K562 (cell line): ENCODE measurements around the gene LDLR. TPM values are rescaled to one million over a fixed set of nuclear protein-coding genes. Genes with fewer than 3 reads are reported as not detected.

Experiments used
- ASH1L ChIP-seq: fragments of 450-650 bp; IDR thresholded peaks from 2 replicates; pipeline ENCODE4 v1.6.1; 2018; ENCODE audit warnings: borderline replicate concordance, mild to moderate bottlenecking, low read depth; ENCODE audit not compliant: partially characterized antibody
- CCNT2 ChIP-seq: IDR thresholded peaks from 2 replicates; pipeline ENCODE4 v1.6.1; 2011; ENCODE audit warnings: borderline replicate concordance, low read depth, mild to moderate bottlenecking, moderate library complexity, mixed read lengths, low read length; ENCODE audit not compliant: insufficient read length; ENCODE audit errors: extremely low read depth
- GABPA ChIP-seq: fragments of 200-800 bp; sonication (Bioruptor generic); conservative IDR thresholded peaks from 2 replicates; pipeline ENCODE4 v1.6.1; 2016; ENCODE audit warnings: low read depth, missing genetic modification characterization, missing compliant biosample characterization
- NFE2 ChIP-seq: IDR thresholded peaks from 2 replicates; pipeline ENCODE4 v1.6.1; 2014; ENCODE audit warnings: antibody characterized with exemption, low read depth
- PCBP1 ChIP-seq: fragments of 200-400 bp; formaldehyde crosslinking; IDR thresholded peaks from 2 replicates; pipeline ENCODE4 v1.6.1; 2018; ENCODE audit warnings: mild to moderate bottlenecking, low read depth, low read length; ENCODE audit not compliant: poor library complexity, severe bottlenecking
- ZBTB2 ChIP-seq: fragments of 450-650 bp; IDR thresholded peaks from 2 replicates; pipeline ENCODE4 v1.6.1; 2016; ENCODE audit warnings: antibody characterized with exemption
- ZNF12 ChIP-seq: sonication (generic); formaldehyde crosslinking; IDR thresholded peaks from 2 replicates; pipeline ENCODE4 v1.4.0; 2020; ENCODE audit warnings: mild to moderate bottlenecking, missing genetic modification reagents
- polyA plus RNA-seq, 8 experiments: library from polyadenylated mRNA; depleted of rRNA in 4 of 8; stranded (reverse) in 5 of 8; unstranded in 3 of 8; fragments of >200 nt; fragmentation: Nextera tagmentation in 2 of 8; fragmentation: Illumina TruSeq in 1 of 8; extraction: Ambion mirVana in 2 of 8; extraction: Trizol in 1 of 8; gene quantifications; 2 replicates each; pipeline versions ENCODE4 v1.2.1 to v1.2.3, GENCODE V29; 2011 to 2014; ENCODE audit warnings: inconsistent platforms in 1 of 8, missing spikeins in 1 of 8
- total RNA-seq, 7 experiments: library from RNA; depleted of rRNA in 6 of 7; stranded (reverse); fragments of >200 nt in 6 of 7; fragmentation: Illumina TruSeq in 2 of 7; extraction: Trizol in 2 of 7; gene quantifications; 2 replicates each; pipeline versions ENCODE4 v1.2.1 to v1.2.3, GENCODE V29; 2011 to 2021; ENCODE audit warnings: low replicate concordance in 1 of 7
- TF ChIP-seq, protein P1 (sequence below): sonication (generic); formaldehyde crosslinking; IDR thresholded peaks from 2 replicates; pipeline ENCODE4 v1.8.0; 2023; ENCODE audit warnings: mild to moderate bottlenecking, missing genetic modification reagents
- TF ChIP-seq, protein P2 (sequence below): conservative IDR thresholded peaks from 2 replicates; pipeline ENCODE4 v1.6.1; 2011; ENCODE audit warnings: low read depth, mild to moderate bottlenecking, low read length; ENCODE audit not compliant: control insufficient read depth
- TF ChIP-seq, protein P3 (sequence below), 2 experiments: fragments of 450-650 bp; formaldehyde crosslinking in 1 of 2; IDR thresholded peaks; 2 replicates each; pipeline versions ENCODE4 v1.4.0 to v1.6.1; 2014 to 2020; ENCODE audit warnings: mild to moderate bottlenecking in 2 of 2, borderline replicate concordance in 1 of 2, low read depth in 1 of 2

The LDLR gene
- total and polyA plus RNA-seq, 9 of the 15 experiments (the other 6 are each of a cell fraction or from before 2014, with no cell fraction given), result 19.9 to 114 (median 56.3) TPM

DNA sequence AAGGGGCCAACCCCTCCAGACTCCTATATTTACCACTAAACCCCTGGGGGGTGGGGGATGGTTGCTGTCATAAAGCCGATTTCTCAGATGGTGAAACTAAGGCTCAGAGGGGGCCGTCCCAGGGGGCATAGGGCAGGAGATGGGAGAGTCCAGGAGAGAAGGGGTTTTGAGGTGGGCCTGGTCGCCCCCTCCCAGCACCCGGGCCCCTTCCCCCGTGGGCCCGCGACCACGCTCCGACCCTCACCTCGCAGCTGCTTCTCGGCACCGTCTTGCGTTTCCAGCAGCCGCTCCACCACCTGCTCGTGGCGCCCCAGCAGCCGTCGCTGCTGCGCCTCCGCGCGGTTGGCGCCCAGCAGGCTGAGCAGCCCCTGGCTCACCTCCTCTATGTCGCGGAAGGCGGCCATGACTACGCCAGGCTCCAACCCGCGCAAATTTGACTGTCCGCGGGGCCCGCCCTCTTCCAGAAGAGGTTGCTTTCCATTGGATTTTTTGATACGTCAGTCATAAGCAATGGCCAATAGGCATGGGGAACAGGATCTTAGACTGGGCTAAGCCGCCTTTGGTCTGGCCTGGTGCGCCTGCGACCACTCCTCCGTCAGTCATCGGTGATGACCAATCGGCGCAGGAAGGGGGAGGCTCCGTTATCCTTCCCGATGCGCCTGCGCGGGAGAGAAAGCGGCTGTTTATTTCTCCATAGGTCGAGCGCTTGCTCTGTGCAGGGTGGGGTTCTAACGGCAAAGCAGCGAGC, 66.3 kb downstream of the LDLR start, which contains the start of gene SPC24 (continued):
- TF ChIP-seq, protein P1, sequence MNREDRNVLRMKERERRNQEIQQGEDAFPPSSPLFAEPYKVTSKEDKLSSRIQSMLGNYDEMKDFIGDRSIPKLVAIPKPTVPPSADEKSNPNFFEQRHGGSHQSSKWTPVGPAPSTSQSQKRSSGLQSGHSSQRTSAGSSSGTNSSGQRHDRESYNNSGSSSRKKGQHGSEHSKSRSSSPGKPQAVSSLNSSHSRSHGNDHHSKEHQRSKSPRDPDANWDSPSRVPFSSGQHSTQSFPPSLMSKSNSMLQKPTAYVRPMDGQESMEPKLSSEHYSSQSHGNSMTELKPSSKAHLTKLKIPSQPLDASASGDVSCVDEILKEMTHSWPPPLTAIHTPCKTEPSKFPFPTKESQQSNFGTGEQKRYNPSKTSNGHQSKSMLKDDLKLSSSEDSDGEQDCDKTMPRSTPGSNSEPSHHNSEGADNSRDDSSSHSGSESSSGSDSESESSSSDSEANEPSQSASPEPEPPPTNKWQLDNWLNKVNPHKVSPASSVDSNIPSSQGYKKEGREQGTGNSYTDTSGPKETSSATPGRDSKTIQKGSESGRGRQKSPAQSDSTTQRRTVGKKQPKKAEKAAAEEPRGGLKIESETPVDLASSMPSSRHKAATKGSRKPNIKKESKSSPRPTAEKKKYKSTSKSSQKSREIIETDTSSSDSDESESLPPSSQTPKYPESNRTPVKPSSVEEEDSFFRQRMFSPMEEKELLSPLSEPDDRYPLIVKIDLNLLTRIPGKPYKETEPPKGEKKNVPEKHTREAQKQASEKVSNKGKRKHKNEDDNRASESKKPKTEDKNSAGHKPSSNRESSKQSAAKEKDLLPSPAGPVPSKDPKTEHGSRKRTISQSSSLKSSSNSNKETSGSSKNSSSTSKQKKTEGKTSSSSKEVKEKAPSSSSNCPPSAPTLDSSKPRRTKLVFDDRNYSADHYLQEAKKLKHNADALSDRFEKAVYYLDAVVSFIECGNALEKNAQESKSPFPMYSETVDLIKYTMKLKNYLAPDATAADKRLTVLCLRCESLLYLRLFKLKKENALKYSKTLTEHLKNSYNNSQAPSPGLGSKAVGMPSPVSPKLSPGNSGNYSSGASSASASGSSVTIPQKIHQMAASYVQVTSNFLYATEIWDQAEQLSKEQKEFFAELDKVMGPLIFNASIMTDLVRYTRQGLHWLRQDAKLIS, result 0 out of 2 replicates have a peak, but pooled peaks have one; percentile 69
- TF ChIP-seq ASH1L (peak; percentile 87), ZNF12 (CRISPR knock-in tag) (no peak; the same call in 1 of the 2 replicates), PCBP1 (peak; percentile 71), CCNT2 (peak; percentile 64), NFE2 (0 out of 2 replicates have a peak, but pooled peaks have one; percentile 3), GABPA (tag) (no peak), ZBTB2 (peak; percentile 97)
- TF ChIP-seq, protein P2, sequence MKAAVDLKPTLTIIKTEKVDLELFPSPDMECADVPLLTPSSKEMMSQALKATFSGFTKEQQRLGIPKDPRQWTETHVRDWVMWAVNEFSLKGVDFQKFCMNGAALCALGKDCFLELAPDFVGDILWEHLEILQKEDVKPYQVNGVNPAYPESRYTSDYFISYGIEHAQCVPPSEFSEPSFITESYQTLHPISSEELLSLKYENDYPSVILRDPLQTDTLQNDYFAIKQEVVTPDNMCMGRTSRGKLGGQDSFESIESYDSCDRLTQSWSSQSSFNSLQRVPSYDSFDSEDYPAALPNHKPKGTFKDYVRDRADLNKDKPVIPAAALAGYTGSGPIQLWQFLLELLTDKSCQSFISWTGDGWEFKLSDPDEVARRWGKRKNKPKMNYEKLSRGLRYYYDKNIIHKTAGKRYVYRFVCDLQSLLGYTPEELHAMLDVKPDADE, result peak; percentile 49; the same call in 1 of the 2 replicates
- TF ChIP-seq, protein P3, sequence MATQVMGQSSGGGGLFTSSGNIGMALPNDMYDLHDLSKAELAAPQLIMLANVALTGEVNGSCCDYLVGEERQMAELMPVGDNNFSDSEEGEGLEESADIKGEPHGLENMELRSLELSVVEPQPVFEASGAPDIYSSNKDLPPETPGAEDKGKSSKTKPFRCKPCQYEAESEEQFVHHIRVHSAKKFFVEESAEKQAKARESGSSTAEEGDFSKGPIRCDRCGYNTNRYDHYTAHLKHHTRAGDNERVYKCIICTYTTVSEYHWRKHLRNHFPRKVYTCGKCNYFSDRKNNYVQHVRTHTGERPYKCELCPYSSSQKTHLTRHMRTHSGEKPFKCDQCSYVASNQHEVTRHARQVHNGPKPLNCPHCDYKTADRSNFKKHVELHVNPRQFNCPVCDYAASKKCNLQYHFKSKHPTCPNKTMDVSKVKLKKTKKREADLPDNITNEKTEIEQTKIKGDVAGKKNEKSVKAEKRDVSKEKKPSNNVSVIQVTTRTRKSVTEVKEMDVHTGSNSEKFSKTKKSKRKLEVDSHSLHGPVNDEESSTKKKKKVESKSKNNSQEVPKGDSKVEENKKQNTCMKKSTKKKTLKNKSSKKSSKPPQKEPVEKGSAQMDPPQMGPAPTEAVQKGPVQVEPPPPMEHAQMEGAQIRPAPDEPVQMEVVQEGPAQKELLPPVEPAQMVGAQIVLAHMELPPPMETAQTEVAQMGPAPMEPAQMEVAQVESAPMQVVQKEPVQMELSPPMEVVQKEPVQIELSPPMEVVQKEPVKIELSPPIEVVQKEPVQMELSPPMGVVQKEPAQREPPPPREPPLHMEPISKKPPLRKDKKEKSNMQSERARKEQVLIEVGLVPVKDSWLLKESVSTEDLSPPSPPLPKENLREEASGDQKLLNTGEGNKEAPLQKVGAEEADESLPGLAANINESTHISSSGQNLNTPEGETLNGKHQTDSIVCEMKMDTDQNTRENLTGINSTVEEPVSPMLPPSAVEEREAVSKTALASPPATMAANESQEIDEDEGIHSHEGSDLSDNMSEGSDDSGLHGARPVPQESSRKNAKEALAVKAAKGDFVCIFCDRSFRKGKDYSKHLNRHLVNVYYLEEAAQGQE (IDR thresholded peaks at IDR 0.05; ENCODE audit: borderline replicate concordance), result peak; percentile 98
- TF ChIP-seq, protein P3 (CRISPR knock-in tag; IDR thresholded peaks at IDR 0.05; ENCODE audit: low read depth), result no peak
